ENCODE data around the gene ATP6AP1.

- TF ChIP-seq CTCF (IDR thresholded peaks at IDR 0.05) = peak; percentile 63 to 85 (median 82)
- TF ChIP-seq POLR2A (IDR thresholded peaks at IDR 0.05) = no peak
- no peak for TF ChIP-seq POLR2AphosphoS5 (IDR thresholded peaks at IDR 0.05)
Observed at GRCh38 chrX:154398668-154399526, 29.6 kb upstream of the ATP6AP1 start.

Measured in gastroesophageal sphincter (tissue), 3 donors.